GM21619 (cell line): Measurements from ENCODE around the gene LCE1B.

Experiments used
- ATAC-seq: cut with Tn5 transposase; IDR thresholded peaks from one replicate; pipeline ENCODE4 v1.9.1; 2021; ENCODE audit not compliant: unreplicated experiment

LCE1B gene

GRCh38 chr1:152860129-152860528 is 48.4 kb downstream of the LCE1B start:
- no peak for ATAC-seq

DNA sequence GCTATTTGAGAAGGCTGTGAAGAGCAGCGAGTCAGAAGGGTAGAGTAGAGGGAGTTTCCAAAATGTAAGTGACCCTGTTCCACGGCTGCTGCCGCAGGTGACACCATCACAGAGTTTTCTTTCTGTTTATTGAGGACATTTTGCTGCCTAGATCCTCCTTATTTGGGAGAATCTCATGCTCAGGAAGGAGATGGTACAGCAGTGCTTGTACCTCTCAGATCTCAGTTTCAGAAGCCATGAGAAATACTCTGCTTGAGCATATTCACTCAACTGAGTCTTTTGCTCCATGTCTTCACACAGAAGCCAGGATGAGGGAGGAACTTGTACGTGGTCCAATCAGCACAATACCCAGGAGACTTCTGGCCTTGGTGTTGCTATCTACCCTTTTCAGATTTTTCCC is 49.6 kb downstream of the LCE1B start:
- ATAC-seq = no peak
